AG04449 (cell line): ENCODE measurements around the gene PKNOX1.
"Not testable (repeated sequence)": the region's sequence is repeated elsewhere in the genome, so short reads cannot be mapped to it uniquely, and the experiment has no call there.

Experiments used
- CTCF ChIA-PET: fragments of 350-600 bp; formaldehyde crosslinking; extraction: SDS; loops from one replicate; lab custom pipeline; 2021; ENCODE audit warnings: antibody characterized with exemption; lab: Yijun Ruan, JAX
- POLR2A ChIA-PET: fragments of 400-600, 350-600 bp; formaldehyde crosslinking; extraction: SDS; loops from one replicate; lab custom pipeline; 2020; ENCODE audit warnings: antibody characterized with exemption, inconsistent platforms; lab: Yijun Ruan, JAX
- DNase-seq: peaks from one replicate; pipeline ENCODE4 v3.0.0-alpha.2; 2010; ENCODE audit warnings: low read depth, low spot score
- H3K4me3 ChIP-seq: 2 replicates; pipeline ENCODE4 v1.5.1; 2011; ENCODE audit warnings: low read depth, mild to moderate bottlenecking, control low read depth, low read length

The PKNOX1 gene

DNA sequence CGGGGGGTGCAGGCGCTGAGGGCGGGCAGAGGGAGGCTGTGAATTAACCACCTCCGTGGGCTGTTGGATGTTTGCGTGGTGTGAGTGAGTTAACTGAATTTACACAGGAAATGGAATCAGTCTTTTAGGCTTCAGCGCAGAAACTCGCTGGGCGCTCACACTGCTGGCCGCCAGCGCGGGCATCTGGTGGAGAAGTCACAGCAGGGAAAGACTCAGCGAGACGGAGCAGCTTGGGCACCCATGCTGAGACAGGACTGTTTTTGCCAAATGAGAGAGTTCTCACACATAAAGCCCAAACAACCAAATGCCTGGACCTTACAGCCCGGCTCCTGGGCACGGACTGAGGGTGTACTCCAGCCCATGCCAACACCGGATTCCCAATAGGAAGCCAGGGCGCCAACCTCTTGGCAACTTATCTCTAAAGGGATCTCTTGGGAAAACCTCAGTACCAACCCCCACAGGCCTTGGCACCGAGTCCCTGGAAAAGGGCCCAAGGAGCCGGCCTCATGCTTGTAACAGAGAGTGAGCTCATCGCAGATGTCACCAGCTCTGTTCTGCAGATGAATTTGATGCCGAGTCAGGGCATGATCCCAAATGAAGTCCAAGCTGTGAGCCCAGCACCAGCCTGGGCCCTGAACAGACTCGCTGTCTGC lies 90.0 kb downstream of the PKNOX1 start:
- CTCF ChIA-PET, POLR2A ChIA-PET, H3K4me3 ChIP-seq, DNase-seq: not testable (repeated sequence)

GRCh38 chr21:43065991-43066390 lies 91.6 kb downstream of the PKNOX1 start:
- H3K4me3 ChIP-seq, DNase-seq, POLR2A ChIA-PET, CTCF ChIA-PET: not testable (repeated sequence)

GRCh38 chr21:43066690-43067089 lies 92.3 kb downstream of the PKNOX1 start:
- H3K4me3 ChIP-seq, DNase-seq, CTCF ChIA-PET, POLR2A ChIA-PET: not testable (repeated sequence)

- POLR2A ChIA-PET, CTCF ChIA-PET, H3K4me3 ChIP-seq, DNase-seq: not testable (repeated sequence)
Measured at GRCh38 chr21:43068065-43068464, 93.7 kb downstream of the PKNOX1 start.

- CTCF ChIA-PET, DNase-seq, POLR2A ChIA-PET, H3K4me3 ChIP-seq: not testable (repeated sequence)
Measured at GRCh38 chr21:43069682-43070081, 95.3 kb downstream of the PKNOX1 start.

- H3K4me3 ChIP-seq, CTCF ChIA-PET, POLR2A ChIA-PET, DNase-seq: not testable (repeated sequence)
Measured at GRCh38 chr21:43072742-43073141, 98.4 kb downstream of the PKNOX1 start.

DNA sequence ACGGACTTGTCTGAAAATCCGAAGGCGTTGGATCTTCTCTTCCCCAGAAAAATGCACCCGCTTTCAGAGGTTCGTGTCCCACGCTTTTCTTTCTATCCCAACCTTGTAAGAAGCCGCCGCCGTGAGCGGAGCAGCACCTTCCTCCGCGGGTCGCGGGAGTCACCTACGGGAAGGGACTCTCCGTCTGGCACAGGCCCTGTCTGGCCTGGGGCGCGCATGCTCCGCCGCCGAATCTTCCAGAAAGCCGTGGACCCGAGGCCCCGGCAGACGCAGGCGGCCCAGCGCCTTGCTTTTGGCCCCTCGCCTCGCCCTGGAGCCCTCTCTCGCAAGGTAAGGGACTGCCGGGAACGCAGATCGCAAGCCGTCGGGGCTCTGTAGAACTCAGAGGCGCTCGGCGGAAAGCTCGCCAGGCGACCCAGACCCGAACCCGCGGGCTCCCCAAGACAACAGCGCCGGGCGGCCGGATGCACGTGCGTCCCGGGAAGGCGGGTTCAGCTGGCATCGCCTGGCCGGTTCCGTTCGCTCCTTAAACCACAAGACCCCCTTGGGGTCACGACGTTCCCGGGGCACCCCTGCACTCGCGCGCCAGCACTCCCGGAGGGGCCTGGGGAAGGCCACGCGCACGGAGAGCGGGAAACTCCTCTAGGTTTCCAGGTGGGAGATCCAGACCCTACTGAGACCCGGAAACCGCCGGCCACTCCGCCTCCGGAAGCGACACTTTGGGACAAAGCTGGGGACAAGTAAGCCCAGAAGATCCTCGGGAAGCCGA lies 100.2 kb downstream of the PKNOX1 start:
- POLR2A ChIA-PET, CTCF ChIA-PET: not testable (repeated sequence)

GRCh38 chr21:43075170-43076022 lies 101.0 kb downstream of the PKNOX1 start, which contains the start of gene CBS:
Gene CBS, minus strand, starts transcription at chr21:43075835. Its CDS starts 3,642 bp downstream, at chr21:43072193.
- CTCF ChIA-PET, H3K4me3 ChIP-seq, DNase-seq, POLR2A ChIA-PET: not testable (repeated sequence)

More for the DNA sequence above, 100.2 kb downstream of the PKNOX1 start:
- not testable (repeated sequence) for DNase-seq, H3K4me3 ChIP-seq

DNA sequence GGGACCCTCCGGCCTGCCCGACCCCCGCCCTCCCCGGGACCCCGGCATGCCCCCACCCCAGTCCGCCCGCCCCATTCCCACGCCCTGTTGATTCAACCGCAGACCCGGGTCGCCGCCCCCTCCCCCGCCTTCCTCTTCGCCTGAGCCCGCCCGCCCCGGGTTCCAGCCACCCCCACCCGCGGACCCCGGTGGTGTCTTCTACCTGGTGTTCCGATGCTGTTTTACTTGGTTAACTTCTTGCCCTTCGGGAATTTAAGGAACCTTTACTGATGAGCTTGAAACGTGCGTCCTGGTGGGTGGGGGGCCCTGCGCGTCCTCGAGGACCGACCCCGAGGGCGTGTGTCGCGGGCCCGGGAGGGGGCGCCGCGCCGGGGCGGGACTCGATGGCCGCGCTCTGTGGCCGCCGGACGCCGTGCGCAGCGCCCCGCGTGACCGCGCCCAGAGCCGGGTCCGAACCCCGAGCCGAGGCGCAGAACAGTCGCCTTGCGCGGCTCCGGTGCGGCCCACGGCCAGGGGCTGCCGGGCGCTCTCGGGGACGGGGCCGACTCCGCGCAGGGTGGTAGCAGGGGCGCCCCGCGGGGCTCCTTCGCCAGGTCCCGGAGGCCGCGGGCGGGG lies 101.8 kb downstream of the PKNOX1 start:
- DNase-seq, POLR2A ChIA-PET, H3K4me3 ChIP-seq, CTCF ChIA-PET: not testable (repeated sequence)

DNA sequence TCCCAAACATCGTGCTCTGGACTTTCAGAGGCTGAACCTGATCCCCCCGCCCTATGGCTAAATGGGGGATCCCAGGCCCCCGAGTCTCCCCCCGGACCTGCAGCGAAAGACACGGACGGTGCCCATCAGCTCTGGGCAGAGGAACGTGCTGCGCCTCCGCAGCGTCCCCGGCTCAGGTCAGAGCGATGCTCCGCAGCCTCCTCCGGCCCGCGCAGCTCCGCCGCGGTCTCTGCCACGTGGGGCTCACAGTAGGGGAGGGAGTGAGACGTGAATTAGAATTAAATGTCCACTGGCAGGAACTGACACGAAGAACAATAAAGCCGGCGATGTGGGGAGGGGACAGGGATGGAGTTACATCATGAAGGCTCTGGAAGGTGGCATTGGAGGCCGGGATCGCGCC lies 102.3 kb downstream of the PKNOX1 start:
- CTCF ChIA-PET, DNase-seq, H3K4me3 ChIP-seq, POLR2A ChIA-PET: not testable (repeated sequence)

DNA sequence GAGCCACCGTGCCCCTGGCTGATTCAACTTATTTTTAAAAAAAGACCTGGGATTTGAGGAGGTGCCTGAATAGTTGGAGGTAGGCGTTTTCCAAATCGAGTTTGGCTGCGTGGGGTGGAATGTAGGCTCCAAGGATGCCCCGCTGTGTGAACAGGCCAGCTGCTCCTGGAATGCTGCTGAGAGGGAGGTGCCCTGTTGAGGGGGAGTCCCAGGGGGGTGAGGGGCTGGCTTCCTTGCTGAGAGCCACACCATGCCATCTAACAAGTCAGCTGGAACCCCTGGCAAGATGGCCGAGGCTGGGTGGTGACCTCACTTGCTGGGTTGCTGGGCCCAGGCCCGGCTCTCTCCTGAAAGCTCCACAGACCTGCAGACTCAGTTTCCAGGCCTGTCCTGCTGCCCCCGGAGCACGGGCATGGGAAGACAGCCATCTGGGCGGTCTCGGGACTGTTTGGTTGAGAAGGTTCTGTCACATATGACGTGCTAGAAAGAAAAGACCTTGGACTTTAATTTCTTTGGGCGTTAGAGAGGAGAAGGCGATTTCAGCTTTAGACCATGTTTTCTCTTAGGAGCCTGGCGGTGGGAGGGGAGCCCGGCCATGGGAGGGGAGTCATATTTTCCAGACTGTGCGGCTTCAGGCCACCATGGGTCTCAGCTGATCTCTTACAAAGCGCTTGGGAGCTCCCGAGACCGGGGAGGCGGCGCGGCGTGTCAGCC lies 108.4 kb downstream of the PKNOX1 start:
- POLR2A ChIA-PET, CTCF ChIA-PET, H3K4me3 ChIP-seq, DNase-seq: not testable (repeated sequence)
